ENCODE measurements around the gene FOXO1. TPM values are rescaled to one million over a fixed set of nuclear protein-coding genes. Genes with fewer than 3 reads are reported as not detected.
A peak's percentile ranks its signal among the peaks of the same experiment; 100 is the strongest.

FOXO1 gene
- total RNA-seq, 1 donor from 2014 or later = 13.2 TPM

- intact Hi-C loops (cut with micrococcal nuclease) = no loop called here
- no peaks in the 10 kb centered on the region for H3K36me3 ChIP-seq
- H3K4me1 ChIP-seq = peaks cover 78% of the 10 kb centered on the region
- DNase-seq = no peak
- H3K9me3 ChIP-seq (replicated peaks) = no peaks in the 10 kb centered on the region
- no peak for TF ChIP-seq CTCF (IDR thresholded peaks at IDR 0.05; ENCODE audit: borderline replicate concordance)
- H3K27me3 ChIP-seq (ENCODE audit: low read depth) = no peaks in the 10 kb centered on the region
- no peak overlapping the region for H3K4me3 ChIP-seq
- H3K27ac ChIP-seq (replicated peaks) = no peak overlapping the region
These were observed 13.9 kb downstream of the FOXO1 start for GRCh38 chr13:40652588-40652940.

- no peak overlapping the region for H3K4me3 ChIP-seq
- H3K9me3 ChIP-seq (replicated peaks) = no peaks in the 10 kb centered on the region
- H3K4me1 ChIP-seq = peaks cover 78% of the 10 kb centered on the region
- intact Hi-C loops (cut with micrococcal nuclease) = no loop called here
- H3K36me3 ChIP-seq = no peaks in the 10 kb centered on the region
- DNase-seq = no peak
- TF ChIP-seq CTCF (IDR thresholded peaks at IDR 0.05; ENCODE audit: borderline replicate concordance) = no peak
- no peak overlapping the region for H3K27ac ChIP-seq (replicated peaks)
- no peaks in the 10 kb centered on the region for H3K27me3 ChIP-seq (ENCODE audit: low read depth)
These were observed 14.4 kb downstream of the FOXO1 start for GRCh38 chr13:40651866-40652587.

GRCh38 chr13:40648841-40649240 lies 17.6 kb downstream of the FOXO1 start:
- intact Hi-C loops (cut with micrococcal nuclease) = no loop called here
- no peak for TF ChIP-seq CTCF (IDR thresholded peaks at IDR 0.05; ENCODE audit: borderline replicate concordance)
- DNase-seq = no peak
- H3K4me3 ChIP-seq = no peak overlapping the region
- no peaks in the 10 kb centered on the region for H3K9me3 ChIP-seq (replicated peaks)
- peaks cover 89% of the 10 kb centered on the region for H3K4me1 ChIP-seq
- H3K36me3 ChIP-seq = no peaks in the 10 kb centered on the region
- H3K27ac ChIP-seq (replicated peaks) = peak overlapping the region; percentile 28
- no peaks in the 10 kb centered on the region for H3K27me3 ChIP-seq (ENCODE audit: low read depth)

GRCh38 chr13:40648040-40648439 lies 18.4 kb downstream of the FOXO1 start:
- H3K4me3 ChIP-seq = no peak overlapping the region
- TF ChIP-seq CTCF (IDR thresholded peaks at IDR 0.05; ENCODE audit: borderline replicate concordance) = no peak
- DNase-seq = no peak
- intact Hi-C loops (cut with micrococcal nuclease) = no loop called here
- peaks cover 87% of the 10 kb centered on the region for H3K4me1 ChIP-seq
- no peaks in the 10 kb centered on the region for H3K9me3 ChIP-seq (replicated peaks)
- H3K27ac ChIP-seq (replicated peaks) = peak overlapping the region; percentile 28
- no peaks in the 10 kb centered on the region for H3K36me3 ChIP-seq
- no peaks in the 10 kb centered on the region for H3K27me3 ChIP-seq (ENCODE audit: low read depth)

- no peaks in the 10 kb centered on the region for H3K36me3 ChIP-seq
- no peak for DNase-seq
- peak overlapping the region; percentile 3 for H3K4me3 ChIP-seq
- TF ChIP-seq CTCF (IDR thresholded peaks at IDR 0.05; ENCODE audit: borderline replicate concordance) = no peak
- H3K4me1 ChIP-seq = peaks cover 85% of the 10 kb centered on the region
- intact Hi-C loops (cut with micrococcal nuclease) = no loop called here
- no peaks in the 10 kb centered on the region for H3K27me3 ChIP-seq (ENCODE audit: low read depth)
- H3K9me3 ChIP-seq (replicated peaks) = no peaks in the 10 kb centered on the region
- peak overlapping the region; percentile 1 for H3K27ac ChIP-seq (replicated peaks)
These were observed 21.4 kb downstream of the FOXO1 start for GRCh38 chr13:40644838-40645604.
